Body of pancreas (tissue), 4 donors: ENCODE data around the gene LMBR1. TPM values are rescaled to one million over a fixed set of nuclear protein-coding genes. Genes with fewer than 3 reads are reported as not detected.

Experiments
- ATAC-seq: fragments of 150-250 bp; one replicate; pipeline ENCODE4 v1.9.1; 2016
- DNase-seq, 4 donors: peaks; one replicate each; pipeline ENCODE4 v3.0.0-alpha.2; 2019
- H3K27ac ChIP-seq, 4 donors: fragments of 200-600 bp; sonication (generic); 1 replicate in 3 of 4; 2 replicates in 1 of 4; pipeline versions ENCODE4 v1.5.1 to v1.6.1; 2016 to 2019; ENCODE audit warnings: mild to moderate bottlenecking in 1 of 4, mixed read lengths in 1 of 4, moderate library complexity in 1 of 4
- H3K27me3 ChIP-seq, 2 donors: fragments of 200-600 bp; sonication (generic); one replicate each; pipeline ENCODE4 v1.6.0; 2016; ENCODE audit warnings: mild to moderate bottlenecking in 1 of 2
- H3K36me3 ChIP-seq, 2 donors: fragments of 200-600 bp; sonication (generic); replicated peaks in 1 of 2; 2 replicates each; pipeline ENCODE4 v1.5.1; 2016; ENCODE audit warnings: low read depth in 2 of 2; ENCODE audit not compliant: insufficient read depth in 1 of 2
- H3K4me1 ChIP-seq: fragments of 200-600 bp; sonication (generic); one replicate; pipeline ENCODE4 v1.6.0; 2016
- H3K4me3 ChIP-seq, 2 donors: fragments of 200-600 bp; sonication (generic); 1 replicate in 1 of 2; 2 replicates in 1 of 2; pipeline ENCODE4 v1.5.1; 2016 to 2019
- H3K9me3 ChIP-seq, 3 donors: fragments of 200-600 bp; sonication (generic); 1 replicate in 2 of 3; 2 replicates in 1 of 3; pipeline ENCODE4 v1.5.1; 2016
- POLR2A ChIP-seq, 3 donors: fragments of 450-650 bp; IDR thresholded peaks; one replicate each; pipeline ENCODE4 v1.6.1; 2016; ENCODE audit warnings: antibody characterized with exemption in 3 of 3, mild to moderate bottlenecking in 2 of 3
- WGBS, 2 donors: methylation state at CpG; one replicate each; pipeline ENCODE4 v1.1.5; 2017; 5-methylcytosine and 5-hydroxymethylcytosine counted together
- intact Hi-C: fragments of 100-400 bp; cut with DNase I; formaldehyde crosslinking; loops from one replicate; pipeline ENCODE4 v1.15.1; 2023
- total RNA-seq, 2 donors: library from RNA; depleted of rRNA; stranded (reverse); fragments of >200 nt; gene quantifications; one replicate each; pipeline ENCODE4 v1.1.0, GENCODE V29; 2016
- TF ChIP-seq, protein P1 (sequence below), 7 experiments: fragments of 450-650 bp in 4 of 7; fragments of 200-600 bp in 3 of 7; sonication (generic) in 3 of 7; IDR thresholded peaks; one replicate each; pipeline ENCODE4 v1.5.1; 2016 to 2019; ENCODE audit warnings: antibody characterized with exemption in 7 of 7

The LMBR1 gene
- total RNA-seq, 2 donors from 2014 or later = 23.4 to 54.0 TPM

DNA sequence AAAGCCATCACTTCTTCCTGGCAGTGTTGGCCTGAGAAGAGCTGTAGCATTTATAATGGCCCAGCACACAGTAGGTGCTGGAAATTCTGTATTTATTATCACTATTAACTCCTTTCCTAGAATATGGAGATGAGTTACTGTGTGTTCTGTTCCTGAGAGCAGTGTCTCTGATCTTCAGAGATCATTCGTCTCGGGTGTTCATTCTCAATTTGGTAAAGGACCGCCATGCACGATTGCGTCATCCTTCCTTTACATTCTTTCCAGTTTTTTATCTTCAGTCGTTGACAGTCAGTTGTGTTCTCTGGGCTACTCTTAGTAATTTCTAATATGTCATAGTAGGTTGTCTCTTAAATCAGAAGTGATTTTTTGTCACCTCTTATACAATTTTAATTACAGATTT is 233.8 kb downstream of the LMBR1 start:
- no peaks in the 10 kb centered on the region for H3K9me3 ChIP-seq
- no peaks in the 10 kb centered on the region for H3K36me3 ChIP-seq
- H3K27ac ChIP-seq = no peak overlapping the region
- WGBS, 2 donors = 52 to 67% methylated on average over 6 of the region's 6 CpGs
- intact Hi-C loops = no loop called here
- H3K27me3 ChIP-seq = no peaks in the 10 kb centered on the region
- H3K4me3 ChIP-seq = no peak overlapping the region
- DNase-seq = no peak
- no peaks in the 10 kb centered on the region for H3K4me1 ChIP-seq
- TF ChIP-seq POLR2A (IDR thresholded peaks at IDR 0.05) = no peak
- TF ChIP-seq, protein P1, sequence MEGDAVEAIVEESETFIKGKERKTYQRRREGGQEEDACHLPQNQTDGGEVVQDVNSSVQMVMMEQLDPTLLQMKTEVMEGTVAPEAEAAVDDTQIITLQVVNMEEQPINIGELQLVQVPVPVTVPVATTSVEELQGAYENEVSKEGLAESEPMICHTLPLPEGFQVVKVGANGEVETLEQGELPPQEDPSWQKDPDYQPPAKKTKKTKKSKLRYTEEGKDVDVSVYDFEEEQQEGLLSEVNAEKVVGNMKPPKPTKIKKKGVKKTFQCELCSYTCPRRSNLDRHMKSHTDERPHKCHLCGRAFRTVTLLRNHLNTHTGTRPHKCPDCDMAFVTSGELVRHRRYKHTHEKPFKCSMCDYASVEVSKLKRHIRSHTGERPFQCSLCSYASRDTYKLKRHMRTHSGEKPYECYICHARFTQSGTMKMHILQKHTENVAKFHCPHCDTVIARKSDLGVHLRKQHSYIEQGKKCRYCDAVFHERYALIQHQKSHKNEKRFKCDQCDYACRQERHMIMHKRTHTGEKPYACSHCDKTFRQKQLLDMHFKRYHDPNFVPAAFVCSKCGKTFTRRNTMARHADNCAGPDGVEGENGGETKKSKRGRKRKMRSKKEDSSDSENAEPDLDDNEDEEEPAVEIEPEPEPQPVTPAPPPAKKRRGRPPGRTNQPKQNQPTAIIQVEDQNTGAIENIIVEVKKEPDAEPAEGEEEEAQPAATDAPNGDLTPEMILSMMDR (IDR thresholded peaks at IDR 0.05) = no peak
- ATAC-seq = no peak

DNA sequence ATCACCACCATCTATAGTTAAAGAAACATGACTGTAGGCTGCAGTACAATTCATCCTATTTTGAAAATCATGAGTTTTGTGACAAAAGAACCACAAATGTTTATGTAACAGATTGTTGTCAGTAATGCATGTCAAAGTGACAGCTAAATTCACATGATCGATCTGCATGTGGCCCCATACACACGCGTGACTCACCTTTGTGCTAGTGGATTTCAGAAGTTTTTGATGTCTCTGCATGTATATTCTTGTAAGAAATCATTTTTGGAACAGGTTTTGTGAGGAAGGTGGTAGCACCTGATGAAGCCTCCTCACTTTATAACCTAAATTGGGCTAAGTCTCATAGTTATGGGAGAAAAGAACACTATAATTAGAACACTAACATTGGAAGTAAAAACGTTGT is 235.3 kb downstream of the LMBR1 start:
- Histone ChIP-seq H3K36me3 (no peaks in the 10 kb centered on the region), H3K4me1 (no peaks in the 10 kb centered on the region), H3K4me3 (no peak overlapping the region), H3K9me3 (no peaks in the 10 kb centered on the region), H3K27ac (no peak overlapping the region), H3K27me3 (no peaks in the 10 kb centered on the region)
- 69 to 76% methylated on average over 4 of the region's 4 CpGs for WGBS, 2 donors
- ATAC-seq (no peak), DNase-seq (no peak)
- intact Hi-C loops = no loop called here
- no peak for TF ChIP-seq POLR2A (IDR thresholded peaks at IDR 0.05)
- TF ChIP-seq, protein P1 (IDR thresholded peaks at IDR 0.05) = no peak

DNA sequence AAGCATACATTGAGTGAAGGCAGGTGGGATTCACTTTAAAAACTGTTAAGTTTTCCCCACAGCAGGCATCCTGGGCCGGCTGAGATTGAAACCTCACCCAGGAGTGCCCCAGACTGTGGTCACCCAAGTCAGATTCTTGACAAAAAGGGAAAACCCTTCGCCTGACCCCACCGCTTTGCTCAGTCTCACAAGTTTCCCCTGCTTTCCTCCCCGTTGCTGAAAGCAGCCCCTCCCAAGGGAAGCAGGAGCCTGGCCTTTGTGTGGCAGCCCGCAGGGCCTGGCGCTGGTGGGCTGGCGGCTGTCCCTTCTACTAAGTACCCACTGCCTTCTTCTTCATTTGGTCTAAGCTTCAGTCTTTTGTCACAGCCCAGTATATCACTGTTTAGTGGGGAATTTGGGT is 236.4 kb downstream of the LMBR1 start:
- WGBS, 2 donors = 78 to 85% methylated on average over 7 of the region's 7 CpGs
- no peak for ATAC-seq
- no peak overlapping the region for H3K27ac ChIP-seq

DNA sequence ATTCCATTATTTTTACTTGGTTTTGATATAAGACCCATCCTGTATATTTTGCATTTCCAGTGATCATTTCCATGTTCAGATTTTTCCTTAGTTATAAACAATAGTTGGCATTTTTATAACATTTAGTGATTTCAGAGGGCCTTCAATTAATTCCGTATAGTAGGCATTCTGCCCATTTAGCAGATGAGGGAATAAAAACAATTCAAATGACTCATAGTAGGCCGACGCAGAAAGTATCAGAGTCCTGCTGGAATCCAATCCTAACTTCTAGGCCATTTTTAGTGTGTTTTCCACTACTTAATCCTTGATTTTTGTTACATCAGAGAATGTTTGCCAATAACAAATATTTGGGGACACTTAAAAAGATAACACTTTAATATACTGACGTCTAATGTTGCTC is 237.0 kb downstream of the LMBR1 start:
- H3K36me3 ChIP-seq = no peaks in the 10 kb centered on the region
- no peak overlapping the region for H3K27ac ChIP-seq
- no peaks in the 10 kb centered on the region for H3K27me3 ChIP-seq
- 44 to 49% methylated on average over 4 of the region's 4 CpGs for WGBS, 2 donors
- no peak overlapping the region for H3K4me3 ChIP-seq
- intact Hi-C loops = no loop called here
- DNase-seq (no peak), ATAC-seq (no peak)
- TF ChIP-seq POLR2A (IDR thresholded peaks at IDR 0.05) = no peak
- TF ChIP-seq, protein P1 (IDR thresholded peaks at IDR 0.05) = no peak
- no peaks in the 10 kb centered on the region for H3K9me3 ChIP-seq
- H3K4me1 ChIP-seq = no peaks in the 10 kb centered on the region

More for the DNA sequence above, 236.4 kb downstream of the LMBR1 start:
- H3K9me3 ChIP-seq = no peaks in the 10 kb centered on the region
- H3K4me3 ChIP-seq = no peak overlapping the region
- intact Hi-C loops = no loop called here
- DNase-seq = no peak
- H3K36me3 ChIP-seq = no peaks in the 10 kb centered on the region
- TF ChIP-seq, protein P1 (IDR thresholded peaks at IDR 0.05) = no peak
- TF ChIP-seq POLR2A (IDR thresholded peaks at IDR 0.05) = no peak
- no peaks in the 10 kb centered on the region for H3K4me1 ChIP-seq
- no peaks in the 10 kb centered on the region for H3K27me3 ChIP-seq

DNA sequence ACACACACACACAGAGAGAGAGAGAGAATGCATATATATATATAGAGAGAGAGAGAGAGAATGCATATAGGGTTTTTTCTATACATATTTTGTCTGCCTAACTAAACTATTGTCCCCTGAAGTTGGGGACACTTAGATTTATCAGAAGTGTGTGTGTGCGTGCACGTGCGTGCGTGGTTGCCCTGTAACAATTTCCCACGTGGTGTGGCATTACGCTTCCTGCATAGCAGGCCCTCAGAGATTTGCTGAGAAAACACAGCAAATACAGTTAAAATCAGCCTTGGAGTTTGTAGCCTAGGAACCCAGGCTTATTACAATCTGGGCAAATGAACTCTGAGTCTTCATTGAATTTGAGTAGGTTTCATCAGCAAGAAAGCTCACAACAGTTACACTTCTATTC is 237.7 kb downstream of the LMBR1 start:
- H3K27ac ChIP-seq = no peak overlapping the region
- no peak overlapping the region for H3K4me3 ChIP-seq
- H3K36me3 ChIP-seq = no peaks in the 10 kb centered on the region
- intact Hi-C loops = no loop called here
- 85 to 90% methylated on average over 6 of the region's 6 CpGs for WGBS, 2 donors
- TF ChIP-seq, protein P1 (IDR thresholded peaks at IDR 0.05) = no peak
- TF ChIP-seq POLR2A (IDR thresholded peaks at IDR 0.05) = no peak
- no peak for DNase-seq
- no peaks in the 10 kb centered on the region for H3K4me1 ChIP-seq
- no peaks in the 10 kb centered on the region for H3K27me3 ChIP-seq
- no peaks in the 10 kb centered on the region for H3K9me3 ChIP-seq
- no peak for ATAC-seq
